Mesenchymal stem cell (in vitro differentiated cells and primary cell): ENCODE data around the gene FBXO34.

Source experiments
- DNase-seq: peaks from one replicate; pipeline ENCODE4 v3.0.0-alpha.2; 2013
- H2AFZ ChIP-seq: one replicate; pipeline ENCODE4 v1.6.1; 2013; ENCODE audit warnings: low read depth, mild to moderate bottlenecking, control low read depth, inconsistent platforms, low read length, moderate library complexity
- H2AK5ac ChIP-seq: 2 replicates; pipeline ENCODE4 v1.6.1; 2013; ENCODE audit warnings: low read length, moderate library complexity, mild to moderate bottlenecking, inconsistent platforms; ENCODE audit not compliant: severe bottlenecking
- H2BK120ac ChIP-seq: one replicate; pipeline ENCODE4 v1.6.1; 2013; ENCODE audit warnings: low read depth, mild to moderate bottlenecking, inconsistent platforms, low read length, moderate library complexity
- H2BK12ac ChIP-seq, 2 experiments: one replicate each; pipeline ENCODE4 v1.6.1; 2013; ENCODE audit warnings: inconsistent platforms in 2 of 2, low read length in 2 of 2, mild to moderate bottlenecking in 2 of 2, moderate library complexity in 2 of 2, control low read depth in 1 of 2
- H2BK15ac ChIP-seq: one replicate; pipeline ENCODE4 v1.6.1; 2013; ENCODE audit warnings: mild to moderate bottlenecking, low read depth, inconsistent platforms; ENCODE audit not compliant: poor library complexity, severe bottlenecking
- H2BK5ac ChIP-seq: 2 replicates; pipeline ENCODE4 v1.6.1; 2013; ENCODE audit warnings: low read depth, mild to moderate bottlenecking, low read length, control low read depth, inconsistent platforms; ENCODE audit not compliant: poor library complexity, severe bottlenecking
- H3K14ac ChIP-seq, 2 experiments: one replicate each; pipeline ENCODE4 v1.6.1; 2013; ENCODE audit warnings: inconsistent platforms in 2 of 2, low read length in 2 of 2, control low read depth in 1 of 2, mild to moderate bottlenecking in 1 of 2, moderate library complexity in 1 of 2
- H3K18ac ChIP-seq, 2 experiments: one replicate each; pipeline ENCODE4 v1.6.1; 2013; ENCODE audit warnings: inconsistent platforms in 2 of 2, low read length in 2 of 2, control low read depth in 1 of 2, low read depth in 1 of 2, mild to moderate bottlenecking in 1 of 2
- H3K23ac ChIP-seq, 2 experiments: one replicate each; pipeline ENCODE4 v1.6.1; 2013; ENCODE audit warnings: inconsistent platforms in 2 of 2, low read length in 2 of 2, mild to moderate bottlenecking in 2 of 2, moderate library complexity in 2 of 2, control low read depth in 1 of 2
- H3K27ac ChIP-seq: 2 replicates; pipeline ENCODE4 v1.5.1; 2013; ENCODE audit warnings: mild to moderate bottlenecking, moderate library complexity, low read length, control low read depth, inconsistent platforms; ENCODE audit not compliant: poor library complexity, severe bottlenecking
- H3K27me3 ChIP-seq, 2 experiments: 2 replicates each; pipeline versions ENCODE4 v1.6.1 to v1.7.0; 2013; ENCODE audit warnings: low read length in 2 of 2, mild to moderate bottlenecking in 2 of 2, moderate library complexity in 2 of 2, control low read depth in 1 of 2, inconsistent platforms in 1 of 2; ENCODE audit not compliant: control insufficient read depth in 1 of 2, insufficient read depth in 1 of 2
- H3K36me3 ChIP-seq, 2 experiments: 2 replicates each; pipeline versions ENCODE4 v1.6.1 to v1.7.0; 2013; ENCODE audit warnings: low read length in 2 of 2, control low read depth in 1 of 2, inconsistent platforms in 1 of 2, low read depth in 1 of 2, mild to moderate bottlenecking in 1 of 2; ENCODE audit not compliant: insufficient read depth in 2 of 2, control insufficient read depth in 1 of 2
- H3K4ac ChIP-seq, 2 experiments: one replicate each; pipeline ENCODE4 v1.6.1; 2013; ENCODE audit warnings: inconsistent platforms in 2 of 2, low read length in 2 of 2, mild to moderate bottlenecking in 2 of 2, moderate library complexity in 2 of 2, control low read depth in 1 of 2, low read depth in 1 of 2
- H3K4me1 ChIP-seq: 2 replicates; pipeline ENCODE4 v1.6.1; 2013; ENCODE audit warnings: low read depth, low read length, control low read depth; ENCODE audit not compliant: control insufficient read depth, insufficient read depth
- H3K4me2 ChIP-seq: 2 replicates; pipeline ENCODE4 v1.6.1; 2013; ENCODE audit warnings: low read length, mild to moderate bottlenecking, inconsistent platforms; ENCODE audit not compliant: poor library complexity, severe bottlenecking
- H3K4me3 ChIP-seq, 2 experiments: 2 replicates each; pipeline versions ENCODE4 v1.5.1 to v1.7.0; 2013; ENCODE audit warnings: low read length in 2 of 2, mild to moderate bottlenecking in 2 of 2, control low read depth in 1 of 2, low read depth in 1 of 2; ENCODE audit not compliant: insufficient read depth in 1 of 2
- H3K79me1 ChIP-seq: replicated peaks from 2 replicates; pipeline ENCODE4 v1.6.1; 2013; ENCODE audit warnings: mild to moderate bottlenecking, control low read depth, low read length, inconsistent platforms; ENCODE audit not compliant: poor library complexity, severe bottlenecking
- H3K9ac ChIP-seq: 2 replicates; pipeline ENCODE4 v1.7.0; 2013; ENCODE audit warnings: mild to moderate bottlenecking, low read length, moderate library complexity
- H3K9me3 ChIP-seq: 2 replicates; pipeline ENCODE4 v1.7.0; 2013; ENCODE audit warnings: mild to moderate bottlenecking, low read length; ENCODE audit not compliant: control insufficient read depth
- H4K8ac ChIP-seq: one replicate; pipeline ENCODE4 v1.6.1; 2013; ENCODE audit warnings: inconsistent platforms, mild to moderate bottlenecking, low read length, moderate library complexity
- H4K91ac ChIP-seq: one replicate; pipeline ENCODE4 v1.6.1; 2013; ENCODE audit warnings: mild to moderate bottlenecking, low read length, inconsistent platforms
- WGBS: methylation state at CpG from one replicate; pipeline ENCODE4 v1.1.7; 2013; ENCODE audit warnings: mixed read lengths; 5-methylcytosine and 5-hydroxymethylcytosine counted together

Gene FBXO34

GRCh38 chr14:55314449-55314848 lies 43.2 kb downstream of the FBXO34 start:
- Histone ChIP-seq H3K4me2 (no peak overlapping the region), H3K27me3 (no peaks in the 10 kb centered on the region), H3K23ac (no peak overlapping the region), H3K79me1 (peaks cover 37% of the 10 kb centered on the region), H3K4me1 (no peaks in the 10 kb centered on the region), H2BK12ac (no peak overlapping the region), H2AK5ac (no peak overlapping the region), H2BK5ac (no peak overlapping the region), H2AFZ (no peak overlapping the region), H4K91ac (no peak overlapping the region), H2BK15ac (no peak overlapping the region), H3K36me3 (peaks cover 9 to 19% of the 10 kb centered on the region in 2 experiments), H3K4ac (no peak overlapping the region), H4K8ac (no peak overlapping the region), H3K14ac (no peak overlapping the region), H3K18ac (no peak overlapping the region), H3K9me3 (peaks cover 11% of the 10 kb centered on the region), H3K4me3 (no peak overlapping the region), H3K27ac (no peak overlapping the region), H2BK120ac (no peak overlapping the region), H3K9ac (no peak overlapping the region)
- no peak for DNase-seq

- H3K14ac ChIP-seq = no peak overlapping the region
- no peak for DNase-seq
- H3K9ac ChIP-seq = no peak overlapping the region
- no peak overlapping the region for H3K4me3 ChIP-seq
- 95% methylated on average over 4 of the region's 4 CpGs for WGBS
- H3K27ac ChIP-seq = no peak overlapping the region
- no peaks in the 10 kb centered on the region for H3K27me3 ChIP-seq
- no peak overlapping the region for H2BK120ac ChIP-seq
- no peak overlapping the region for H2AFZ ChIP-seq
- no peak overlapping the region for H3K4me2 ChIP-seq
- peaks cover 9 to 19% of the 10 kb centered on the region in 2 experiments for H3K36me3 ChIP-seq
- H3K4ac ChIP-seq = no peak overlapping the region
- no peak overlapping the region for H4K8ac ChIP-seq
- no peak overlapping the region for H2AK5ac ChIP-seq
- no peak overlapping the region for H2BK12ac ChIP-seq
- H3K79me1 ChIP-seq = peaks cover 34% of the 10 kb centered on the region
- no peak overlapping the region for H3K23ac ChIP-seq
- no peak overlapping the region for H2BK5ac ChIP-seq
- H2BK15ac ChIP-seq = no peak overlapping the region
- H4K91ac ChIP-seq = no peak overlapping the region
- H3K18ac ChIP-seq = no peak overlapping the region
- peaks cover 11% of the 10 kb centered on the region for H3K9me3 ChIP-seq
- peaks cover 2% of the 10 kb centered on the region for H3K4me1 ChIP-seq
These were observed 45.3 kb downstream of the FBXO34 start for GRCh38 chr14:55316564-55316963.

- Histone ChIP-seq H3K27me3 (no peaks in the 10 kb centered on the region), H3K4ac (no peak overlapping the region), H3K14ac (no peak overlapping the region), H3K4me2 (no peak overlapping the region), H2AK5ac (no peak overlapping the region), H3K4me1 (peaks cover 2% of the 10 kb centered on the region), H3K23ac (no peak overlapping the region), H3K79me1 (peaks cover 27% of the 10 kb centered on the region), H3K9me3 (peaks cover 7% of the 10 kb centered on the region), H3K4me3 (no peak overlapping the region), H4K91ac (no peak overlapping the region), H2BK5ac (no peak overlapping the region), H3K36me3 (peaks cover 9 to 11% of the 10 kb centered on the region in 2 experiments), H3K9ac (no peak overlapping the region), H2BK120ac (no peak overlapping the region), H2BK15ac (no peak overlapping the region), H3K27ac (no peak overlapping the region), H2BK12ac (no peak overlapping the region), H4K8ac (no peak overlapping the region), H2AFZ (no peak overlapping the region), H3K18ac (no peak overlapping the region)
- no peak for DNase-seq
- 100% methylated on average over 2 of the region's 3 CpGs for WGBS
These were observed 46.5 kb downstream of the FBXO34 start for GRCh38 chr14:55317542-55318306.

GRCh38 chr14:55318694-55319093 lies 47.5 kb downstream of the FBXO34 start:
- no peak overlapping the region for H3K14ac ChIP-seq
- H3K27ac ChIP-seq = no peak overlapping the region
- peaks cover 23% of the 10 kb centered on the region for H3K79me1 ChIP-seq
- H4K91ac ChIP-seq = no peak overlapping the region
- H3K4me3 ChIP-seq = no peak overlapping the region
- H3K4ac ChIP-seq = no peak overlapping the region
- 86% methylated on average over 1 of the region's 1 CpG for WGBS
- no peak overlapping the region for H2AFZ ChIP-seq
- H3K9ac ChIP-seq = no peak overlapping the region
- H2BK5ac ChIP-seq = no peak overlapping the region
- no peak overlapping the region for H3K23ac ChIP-seq
- no peak overlapping the region for H2BK120ac ChIP-seq
- H3K27me3 ChIP-seq = no peaks in the 10 kb centered on the region
- peaks cover 2% of the 10 kb centered on the region for H3K4me1 ChIP-seq
- no peak overlapping the region for H2BK12ac ChIP-seq
- peaks cover 8 to 9% of the 10 kb centered on the region in 2 experiments for H3K36me3 ChIP-seq
- H2BK15ac ChIP-seq = no peak overlapping the region
- DNase-seq = no peak
- no peak overlapping the region for H2AK5ac ChIP-seq
- no peak overlapping the region for H3K18ac ChIP-seq
- H3K4me2 ChIP-seq = no peak overlapping the region
- no peak overlapping the region for H4K8ac ChIP-seq
- no peaks in the 10 kb centered on the region for H3K9me3 ChIP-seq
